HepG2 (cell line): ENCODE data around the gene CLASP1.

Source experiments
- BCL6 ChIP-seq: IDR thresholded peaks from 2 replicates; pipeline ENCODE4 v1.6.1; 2016; ENCODE audit warnings: missing genetic modification reagents, missing compliant biosample characterization
- BRD4 ChIP-seq: sonication (generic); formaldehyde crosslinking; IDR thresholded peaks from 2 replicates; pipeline ENCODE4 v1.4.0; 2020; ENCODE audit warnings: missing genetic modification reagents
- FOXP1 ChIP-seq, 2 experiments: fragments of 450-650 bp in 1 of 2; IDR thresholded peaks; 2 replicates each; pipeline ENCODE4 v1.6.1; 2017 to 2018; ENCODE audit warnings: antibody characterized with exemption in 1 of 2
- HNF4G ChIP-seq, 2 experiments: sonication (generic) in 1 of 2; formaldehyde crosslinking in 1 of 2; IDR thresholded peaks; 2 replicates each; pipeline versions ENCODE4 v1.4.0 to v1.6.1; 2011 to 2020; ENCODE audit warnings: borderline replicate concordance in 2 of 2, low read depth in 2 of 2, mild to moderate bottlenecking in 2 of 2, low read length in 1 of 2, missing genetic modification reagents in 1 of 2, moderate library complexity in 1 of 2
- JUND ChIP-seq: sonication (generic); formaldehyde crosslinking; IDR thresholded peaks from 2 replicates; pipeline ENCODE4 v1.8.0; 2022; ENCODE audit warnings: mild to moderate bottlenecking, missing genetic modification reagents
- MYC ChIP-seq: sonication (generic); formaldehyde crosslinking; IDR thresholded peaks from 2 replicates; pipeline ENCODE4 v1.9.0; 2021; ENCODE audit warnings: missing genetic modification reagents, borderline replicate concordance
- POLR2A ChIP-seq, 2 experiments: IDR thresholded peaks; 2 replicates each; pipeline ENCODE4 v1.6.1; 2011; ENCODE audit warnings: low read depth in 2 of 2, low read length in 2 of 2, mild to moderate bottlenecking in 1 of 2, moderate library complexity in 1 of 2; ENCODE audit not compliant: insufficient read depth in 1 of 2
- SRF ChIP-seq: IDR thresholded peaks from 2 replicates; pipeline ENCODE4 v1.6.1; 2011; ENCODE audit warnings: mild to moderate bottlenecking, low read depth, low read length, moderate library complexity
- TBP ChIP-seq: sonication (generic); formaldehyde crosslinking; IDR thresholded peaks from 2 replicates; pipeline ENCODE4 v1.5.0; 2020; ENCODE audit warnings: missing genetic modification reagents
- ZNF709 ChIP-seq: sonication (generic); formaldehyde crosslinking; IDR thresholded peaks from 2 replicates; pipeline ENCODE4 v1.5.0; 2020; ENCODE audit warnings: mild to moderate bottlenecking, missing genetic modification reagents
- TF ChIP-seq, protein P1 (sequence below): sonication (generic); formaldehyde crosslinking; IDR thresholded peaks from 2 replicates; pipeline ENCODE4 v1.8.0; 2022; ENCODE audit warnings: mild to moderate bottlenecking, missing genetic modification reagents; ENCODE audit not compliant: insufficient replicate concordance
- TF ChIP-seq, protein P2 (sequence below): sonication (generic); formaldehyde crosslinking; IDR thresholded peaks from 2 replicates; pipeline ENCODE4 v1.5.0; 2020; ENCODE audit warnings: mild to moderate bottlenecking, missing genetic modification reagents, moderate library complexity
- TF ChIP-seq, protein P3 (sequence below): sonication (generic); formaldehyde crosslinking; IDR thresholded peaks from 2 replicates; pipeline ENCODE4 v1.9.0; 2022; ENCODE audit warnings: missing genetic modification reagents, mild to moderate bottlenecking, borderline replicate concordance

DNA sequence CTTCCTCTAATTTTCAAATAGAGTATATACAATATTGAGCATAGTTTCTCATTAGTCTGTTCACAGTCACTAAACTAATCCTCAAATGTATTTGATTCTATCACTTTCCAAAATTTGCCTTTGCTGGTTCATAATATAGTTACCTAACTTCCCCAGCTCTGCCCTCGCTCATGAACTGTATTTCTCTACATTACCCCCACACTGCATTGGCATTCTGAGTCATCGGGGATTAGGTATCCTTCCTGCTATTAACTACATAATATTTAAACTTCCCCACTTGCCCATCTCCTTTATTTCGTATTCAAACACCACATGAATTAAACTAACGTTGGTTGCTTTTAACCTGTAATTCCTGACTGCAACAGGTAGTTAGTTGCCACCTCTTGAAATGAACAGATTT is 14.8 kb upstream of the CLASP1 start:
- TF ChIP-seq SRF = no peak
- no peak for TF ChIP-seq MYC (CRISPR knock-in tag)
- TF ChIP-seq, protein P1, sequence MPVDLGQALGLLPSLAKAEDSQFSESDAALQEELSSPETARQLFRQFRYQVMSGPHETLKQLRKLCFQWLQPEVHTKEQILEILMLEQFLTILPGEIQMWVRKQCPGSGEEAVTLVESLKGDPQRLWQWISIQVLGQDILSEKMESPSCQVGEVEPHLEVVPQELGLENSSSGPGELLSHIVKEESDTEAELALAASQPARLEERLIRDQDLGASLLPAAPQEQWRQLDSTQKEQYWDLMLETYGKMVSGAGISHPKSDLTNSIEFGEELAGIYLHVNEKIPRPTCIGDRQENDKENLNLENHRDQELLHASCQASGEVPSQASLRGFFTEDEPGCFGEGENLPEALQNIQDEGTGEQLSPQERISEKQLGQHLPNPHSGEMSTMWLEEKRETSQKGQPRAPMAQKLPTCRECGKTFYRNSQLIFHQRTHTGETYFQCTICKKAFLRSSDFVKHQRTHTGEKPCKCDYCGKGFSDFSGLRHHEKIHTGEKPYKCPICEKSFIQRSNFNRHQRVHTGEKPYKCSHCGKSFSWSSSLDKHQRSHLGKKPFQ (CRISPR knock-in tag) = no peak
- no peak for TF ChIP-seq BCL6
- no peak for TF ChIP-seq JUND (CRISPR knock-in tag)
- TF ChIP-seq POLR2A (IDR thresholded peaks at IDR 0.05; ENCODE audit: insufficient read depth in 1 of 2, low read depth in 2 of 2, low read length in 2 of 2) = no peak
- no peak for TF ChIP-seq BRD4
- TF ChIP-seq ZNF709 = no peak
- no peak for TF ChIP-seq TBP (CRISPR knock-in tag)
- TF ChIP-seq, protein P2, sequence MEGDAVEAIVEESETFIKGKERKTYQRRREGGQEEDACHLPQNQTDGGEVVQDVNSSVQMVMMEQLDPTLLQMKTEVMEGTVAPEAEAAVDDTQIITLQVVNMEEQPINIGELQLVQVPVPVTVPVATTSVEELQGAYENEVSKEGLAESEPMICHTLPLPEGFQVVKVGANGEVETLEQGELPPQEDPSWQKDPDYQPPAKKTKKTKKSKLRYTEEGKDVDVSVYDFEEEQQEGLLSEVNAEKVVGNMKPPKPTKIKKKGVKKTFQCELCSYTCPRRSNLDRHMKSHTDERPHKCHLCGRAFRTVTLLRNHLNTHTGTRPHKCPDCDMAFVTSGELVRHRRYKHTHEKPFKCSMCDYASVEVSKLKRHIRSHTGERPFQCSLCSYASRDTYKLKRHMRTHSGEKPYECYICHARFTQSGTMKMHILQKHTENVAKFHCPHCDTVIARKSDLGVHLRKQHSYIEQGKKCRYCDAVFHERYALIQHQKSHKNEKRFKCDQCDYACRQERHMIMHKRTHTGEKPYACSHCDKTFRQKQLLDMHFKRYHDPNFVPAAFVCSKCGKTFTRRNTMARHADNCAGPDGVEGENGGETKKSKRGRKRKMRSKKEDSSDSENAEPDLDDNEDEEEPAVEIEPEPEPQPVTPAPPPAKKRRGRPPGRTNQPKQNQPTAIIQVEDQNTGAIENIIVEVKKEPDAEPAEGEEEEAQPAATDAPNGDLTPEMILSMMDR (CRISPR knock-in tag) = no peak
- no peak for TF ChIP-seq FOXP1 (IDR thresholded peaks at IDR 0.05)
- TF ChIP-seq FOXP1 (CRISPR knock-in tag; IDR thresholded peaks at IDR 0.05) = no peak
- TF ChIP-seq, protein P3, sequence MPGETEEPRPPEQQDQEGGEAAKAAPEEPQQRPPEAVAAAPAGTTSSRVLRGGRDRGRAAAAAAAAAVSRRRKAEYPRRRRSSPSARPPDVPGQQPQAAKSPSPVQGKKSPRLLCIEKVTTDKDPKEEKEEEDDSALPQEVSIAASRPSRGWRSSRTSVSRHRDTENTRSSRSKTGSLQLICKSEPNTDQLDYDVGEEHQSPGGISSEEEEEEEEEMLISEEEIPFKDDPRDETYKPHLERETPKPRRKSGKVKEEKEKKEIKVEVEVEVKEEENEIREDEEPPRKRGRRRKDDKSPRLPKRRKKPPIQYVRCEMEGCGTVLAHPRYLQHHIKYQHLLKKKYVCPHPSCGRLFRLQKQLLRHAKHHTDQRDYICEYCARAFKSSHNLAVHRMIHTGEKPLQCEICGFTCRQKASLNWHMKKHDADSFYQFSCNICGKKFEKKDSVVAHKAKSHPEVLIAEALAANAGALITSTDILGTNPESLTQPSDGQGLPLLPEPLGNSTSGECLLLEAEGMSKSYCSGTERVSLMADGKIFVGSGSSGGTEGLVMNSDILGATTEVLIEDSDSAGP = no peak
- no peak for TF ChIP-seq HNF4G (IDR thresholded peaks at IDR 0.05; ENCODE audit: borderline replicate concordance, low read depth, low read length)
- TF ChIP-seq HNF4G (CRISPR knock-in tag; IDR thresholded peaks at IDR 0.05; ENCODE audit: borderline replicate concordance, low read depth) = no peak
